Activated CD4-positive, alpha-beta T cell treated with anti-CD3 and anti-CD28 coated beads for 4 hours (primary cell): Measurements from ENCODE around the gene LRRC52.

Source experiments
- DNase-seq, 2 donors: peaks; one replicate each; pipeline ENCODE4 v3.0.0-alpha.2; 2020

Gene LRRC52

GRCh38 chr1:165539306-165539705, 4.5 kb upstream of the LRRC52 start:
- no peak for DNase-seq

GRCh38 chr1:165539908-165540307, 3.9 kb upstream of the LRRC52 start:
- DNase-seq = no peak

- DNase-seq = no peak
Observed at GRCh38 chr1:165542015-165542631, 1.7 kb upstream of the LRRC52 start.

GRCh38 chr1:165542647-165543046, 1.2 kb upstream of the LRRC52 start:
- DNase-seq = no peak

GRCh38 chr1:165544996-165545395, 1.2 kb downstream of the LRRC52 start:
- no peak for DNase-seq

GRCh38 chr1:165545974-165546373, 2.2 kb downstream of the LRRC52 start:
- DNase-seq = no peak

GRCh38 chr1:165549973-165550372, 6.2 kb downstream of the LRRC52 start:
- DNase-seq = no peak

- DNase-seq = no peak
Observed at GRCh38 chr1:165551469-165551868, 7.7 kb downstream of the LRRC52 start.

GRCh38 chr1:165560883-165561656, 17.3 kb downstream of the LRRC52 start:
- no peak for DNase-seq

- DNase-seq = no peak
Observed at GRCh38 chr1:165562571-165562970, 18.8 kb downstream of the LRRC52 start.

GRCh38 chr1:165563551-165563950, 19.8 kb downstream of the LRRC52 start:
- DNase-seq = no peak

GRCh38 chr1:165564561-165564960, 20.8 kb downstream of the LRRC52 start:
- no peak for DNase-seq

- no peak for DNase-seq
Observed at GRCh38 chr1:165565751-165566490, 22.1 kb downstream of the LRRC52 start.

- no peak for DNase-seq
Observed at GRCh38 chr1:165570078-165570477, 26.3 kb downstream of the LRRC52 start.

GRCh38 chr1:165573787-165574186, 30.0 kb downstream of the LRRC52 start:
- DNase-seq = no peak

- DNase-seq = no peak
Observed at GRCh38 chr1:165574295-165574694, 30.5 kb downstream of the LRRC52 start.

GRCh38 chr1:165575468-165576099, 31.8 kb downstream of the LRRC52 start:
- DNase-seq = no peak

GRCh38 chr1:165576536-165576935, 32.7 kb downstream of the LRRC52 start:
- DNase-seq = no peak

- DNase-seq = no peak
Observed at GRCh38 chr1:165577707-165578106, 33.9 kb downstream of the LRRC52 start.

- no peak for DNase-seq
Observed at GRCh38 chr1:165580931-165581871, 37.4 kb downstream of the LRRC52 start.

GRCh38 chr1:165581926-165582325, 38.1 kb downstream of the LRRC52 start:
- no peak for DNase-seq

GRCh38 chr1:165586398-165586797, 42.6 kb downstream of the LRRC52 start:
- DNase-seq = no peak
